ENCODE data around the gene E4F1.

DNA sequence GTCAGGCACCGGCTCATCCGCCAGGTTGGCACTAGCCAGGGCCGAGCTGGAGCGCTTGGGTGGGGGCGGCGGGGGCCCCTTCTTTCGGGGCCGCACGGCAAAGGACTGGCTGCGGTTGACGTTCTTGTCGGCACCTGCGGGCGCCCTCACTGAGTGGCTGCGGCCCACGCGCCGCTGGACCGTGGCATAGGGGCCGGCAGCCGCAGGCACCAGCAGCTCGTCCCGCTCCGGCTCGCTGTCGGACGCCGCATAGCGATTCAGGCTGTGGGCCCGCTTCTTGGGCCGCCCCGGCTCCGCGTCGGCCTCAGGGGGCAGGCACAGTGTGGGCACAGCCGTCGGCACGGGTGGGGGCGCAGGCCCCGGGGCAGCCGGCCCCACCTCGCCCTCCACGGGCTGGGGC lies 42.9 kb upstream of the E4F1 start:
- TF ChIP-seq POLR2A (IDR thresholded peaks at IDR 0.05), result no peak
- TF ChIP-seq, protein P1, sequence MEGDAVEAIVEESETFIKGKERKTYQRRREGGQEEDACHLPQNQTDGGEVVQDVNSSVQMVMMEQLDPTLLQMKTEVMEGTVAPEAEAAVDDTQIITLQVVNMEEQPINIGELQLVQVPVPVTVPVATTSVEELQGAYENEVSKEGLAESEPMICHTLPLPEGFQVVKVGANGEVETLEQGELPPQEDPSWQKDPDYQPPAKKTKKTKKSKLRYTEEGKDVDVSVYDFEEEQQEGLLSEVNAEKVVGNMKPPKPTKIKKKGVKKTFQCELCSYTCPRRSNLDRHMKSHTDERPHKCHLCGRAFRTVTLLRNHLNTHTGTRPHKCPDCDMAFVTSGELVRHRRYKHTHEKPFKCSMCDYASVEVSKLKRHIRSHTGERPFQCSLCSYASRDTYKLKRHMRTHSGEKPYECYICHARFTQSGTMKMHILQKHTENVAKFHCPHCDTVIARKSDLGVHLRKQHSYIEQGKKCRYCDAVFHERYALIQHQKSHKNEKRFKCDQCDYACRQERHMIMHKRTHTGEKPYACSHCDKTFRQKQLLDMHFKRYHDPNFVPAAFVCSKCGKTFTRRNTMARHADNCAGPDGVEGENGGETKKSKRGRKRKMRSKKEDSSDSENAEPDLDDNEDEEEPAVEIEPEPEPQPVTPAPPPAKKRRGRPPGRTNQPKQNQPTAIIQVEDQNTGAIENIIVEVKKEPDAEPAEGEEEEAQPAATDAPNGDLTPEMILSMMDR (IDR thresholded peaks at IDR 0.05), result no peak
